ENCODE data around the gene CCDC136.

Gene CCDC136

GRCh38 chr7:128809363-128809762, 17.6 kb downstream of the CCDC136 start:
- no peak for DNase-seq (ENCODE audit: low spot score)
- H3K4me3 ChIP-seq (ENCODE audit: severe bottlenecking), result no peak overlapping the region
- H3K27ac ChIP-seq (ENCODE audit: poor library complexity, severe bottlenecking), result no peak overlapping the region
- no peak for TF ChIP-seq CTCF (IDR thresholded peaks at IDR 0.05; ENCODE audit: poor library complexity, severe bottlenecking)
- no peak; the same call in 2 of the 3 replicates for ATAC-seq (ENCODE audit: low read depth)
- H3K9me3 ChIP-seq (ENCODE audit: severe bottlenecking), result no peaks in the 10 kb centered on the region
- H3K4me1 ChIP-seq (ENCODE audit: insufficient read depth, poor library complexity, severe bottlenecking), result no peaks in the 10 kb centered on the region
- no peaks in the 10 kb centered on the region for H3K27me3 ChIP-seq (ENCODE audit: insufficient read depth, poor library complexity, severe bottlenecking)
- H3K36me3 ChIP-seq (ENCODE audit: low read depth), result no peaks in the 10 kb centered on the region

- Histone ChIP-seq H3K27ac (ENCODE audit: poor library complexity, severe bottlenecking) (no peak overlapping the region), H3K9me3 (ENCODE audit: severe bottlenecking) (no peaks in the 10 kb centered on the region), H3K36me3 (ENCODE audit: low read depth) (no peaks in the 10 kb centered on the region), H3K4me3 (ENCODE audit: severe bottlenecking) (no peak overlapping the region), H3K27me3 (ENCODE audit: insufficient read depth, poor library complexity, severe bottlenecking) (no peaks in the 10 kb centered on the region), H3K4me1 (ENCODE audit: insufficient read depth, poor library complexity, severe bottlenecking) (no peaks in the 10 kb centered on the region)
- ATAC-seq (ENCODE audit: low read depth) (no peak), DNase-seq (ENCODE audit: low spot score) (no peak)
- no peak for TF ChIP-seq CTCF (IDR thresholded peaks at IDR 0.05; ENCODE audit: poor library complexity, severe bottlenecking)
These were observed 18.7 kb downstream of the CCDC136 start for GRCh38 chr7:128810473-128810872.

- no peaks in the 10 kb centered on the region for H3K36me3 ChIP-seq (ENCODE audit: low read depth)
- ATAC-seq (ENCODE audit: low read depth) (no peak), DNase-seq (ENCODE audit: low spot score) (no peak)
- H3K27ac ChIP-seq (ENCODE audit: poor library complexity, severe bottlenecking), result no peak overlapping the region
- no peaks in the 10 kb centered on the region for H3K9me3 ChIP-seq (ENCODE audit: severe bottlenecking)
- H3K4me3 ChIP-seq (ENCODE audit: severe bottlenecking), result no peak overlapping the region
- H3K4me1 ChIP-seq (ENCODE audit: insufficient read depth, poor library complexity, severe bottlenecking), result no peaks in the 10 kb centered on the region
- TF ChIP-seq CTCF (IDR thresholded peaks at IDR 0.05; ENCODE audit: poor library complexity, severe bottlenecking), result no peak
- no peaks in the 10 kb centered on the region for H3K27me3 ChIP-seq (ENCODE audit: insufficient read depth, poor library complexity, severe bottlenecking)
These were observed 19.2 kb downstream of the CCDC136 start for GRCh38 chr7:128810997-128811396.

- no peaks in the 10 kb centered on the region for H3K9me3 ChIP-seq (ENCODE audit: severe bottlenecking)
- no peak for TF ChIP-seq CTCF (IDR thresholded peaks at IDR 0.05; ENCODE audit: poor library complexity, severe bottlenecking)
- no peak overlapping the region for H3K27ac ChIP-seq (ENCODE audit: poor library complexity, severe bottlenecking)
- no peaks in the 10 kb centered on the region for H3K36me3 ChIP-seq (ENCODE audit: low read depth)
- H3K27me3 ChIP-seq (ENCODE audit: insufficient read depth, poor library complexity, severe bottlenecking), result no peaks in the 10 kb centered on the region
- no peak overlapping the region for H3K4me3 ChIP-seq (ENCODE audit: severe bottlenecking)
- H3K4me1 ChIP-seq (ENCODE audit: insufficient read depth, poor library complexity, severe bottlenecking), result no peaks in the 10 kb centered on the region
- DNase-seq (ENCODE audit: low spot score), result no peak
- no peak for ATAC-seq (ENCODE audit: low read depth)
These were observed 20.1 kb downstream of the CCDC136 start for GRCh38 chr7:128811631-128812430.

- DNase-seq (ENCODE audit: low spot score) (no peak), ATAC-seq (ENCODE audit: low read depth) (no peak)
- no peaks in the 10 kb centered on the region for H3K4me1 ChIP-seq (ENCODE audit: insufficient read depth, poor library complexity, severe bottlenecking)
- no peak overlapping the region for H3K27ac ChIP-seq (ENCODE audit: poor library complexity, severe bottlenecking)
- no peak overlapping the region for H3K4me3 ChIP-seq (ENCODE audit: severe bottlenecking)
- no peaks in the 10 kb centered on the region for H3K27me3 ChIP-seq (ENCODE audit: insufficient read depth, poor library complexity, severe bottlenecking)
- no peaks in the 10 kb centered on the region for H3K9me3 ChIP-seq (ENCODE audit: severe bottlenecking)
- TF ChIP-seq CTCF (IDR thresholded peaks at IDR 0.05; ENCODE audit: poor library complexity, severe bottlenecking), result no peak
- no peaks in the 10 kb centered on the region for H3K36me3 ChIP-seq (ENCODE audit: low read depth)
These were observed 20.9 kb downstream of the CCDC136 start for GRCh38 chr7:128812514-128813168.
